H4 (cell line): ENCODE results near the gene PITHD1. TPM values are rescaled to one million over a fixed set of nuclear protein-coding genes. Genes with fewer than 3 reads are reported as not detected.
"Not testable (repeated sequence)": the region's sequence is repeated elsewhere in the genome, so short reads cannot be mapped to it uniquely, and the experiment has no call there.

Source experiments
- DNase-seq: peaks from one replicate; pipeline ENCODE4 v3.0.0-alpha.2; 2015; ENCODE audit warnings: low spot score
- total RNA-seq: library from RNA; depleted of rRNA; stranded (reverse); fragments of >200 nt; shearing (Covaris generic); gene quantifications from 2 replicates; pipeline ENCODE4 v1.2.3, GENCODE V29; 2014

PITHD1 gene
- total RNA-seq, 1 experiment from 2014 or later: 51.4 TPM

- DNase-seq: no peak
Observed at GRCh38 chr1:23798662-23799142, 20.5 kb downstream of the PITHD1 start.

- no peak for DNase-seq
Observed at GRCh38 chr1:23799255-23799569, 21.0 kb downstream of the PITHD1 start.

GRCh38 chr1:23799570-23800399 lies 21.6 kb downstream of the PITHD1 start:
- DNase-seq: peak; percentile 97

- peak; percentile 91 for DNase-seq
Observed at GRCh38 chr1:23800400-23801337, 22.5 kb downstream of the PITHD1 start, which contains the start of gene GALE. GALE (minus strand) TSS chr1:23800754; CDS start chr1:23799007, 1,747 bp downstream.

GRCh38 chr1:23801338-23801748 lies 23.1 kb downstream of the PITHD1 start:
- DNase-seq: no peak

GRCh38 chr1:23801876-23802275 lies 23.7 kb downstream of the PITHD1 start:
- DNase-seq: no peak

GRCh38 chr1:23802809-23803342 lies 24.7 kb downstream of the PITHD1 start:
- not testable (repeated sequence) for DNase-seq

- DNase-seq: no peak
Observed at GRCh38 chr1:23803674-23804073, 25.5 kb downstream of the PITHD1 start.

- DNase-seq: no peak
Observed at GRCh38 chr1:23804183-23804835, 26.1 kb downstream of the PITHD1 start.

GRCh38 chr1:23805025-23805424 lies 26.8 kb downstream of the PITHD1 start:
- DNase-seq: no peak

GRCh38 chr1:23806280-23806679 lies 28.1 kb downstream of the PITHD1 start:
- DNase-seq: no peak

GRCh38 chr1:23807453-23807852 lies 29.2 kb downstream of the PITHD1 start:
- no peak for DNase-seq

- DNase-seq: peak; percentile 73
Observed at GRCh38 chr1:23809751-23810171, 31.5 kb downstream of the PITHD1 start.

- peak; percentile 51 for DNase-seq
Observed at GRCh38 chr1:23810818-23811540, 32.8 kb downstream of the PITHD1 start.

GRCh38 chr1:23814016-23814415 lies 35.8 kb downstream of the PITHD1 start:
- no peak for DNase-seq

- DNase-seq: no peak
Observed at GRCh38 chr1:23816361-23816760, 38.1 kb downstream of the PITHD1 start.

GRCh38 chr1:23816906-23817305 lies 38.7 kb downstream of the PITHD1 start:
- no peak for DNase-seq

- DNase-seq: no peak
Observed at GRCh38 chr1:23817633-23818032, 39.4 kb downstream of the PITHD1 start.

GRCh38 chr1:23823767-23824166 lies 45.5 kb downstream of the PITHD1 start:
- no peak for DNase-seq

GRCh38 chr1:23824711-23825075 lies 46.5 kb downstream of the PITHD1 start:
- DNase-seq: no peak
